Activated CD8-positive, alpha-beta memory T cell treated with anti-CD3 and anti-CD28 coated beads for 36 hours (primary cell): ENCODE measurements around the gene BCKDHB. TPM values are rescaled to one million over a fixed set of nuclear protein-coding genes. Genes with fewer than 3 reads are reported as not detected.
"Not testable (repeated sequence)": the region's sequence is repeated elsewhere in the genome, so short reads cannot be mapped to it uniquely, and the experiment has no call there.

ENCODE experiments used
- CTCF ChIA-PET: fragments of 350-600 bp; sonication (Branson Sonifier 250); formaldehyde crosslinking; loops from one replicate; lab custom pipeline; 2021; ENCODE audit warnings: antibody characterized with exemption; lab: Charles Lee
- POLR2A ChIA-PET: fragments of 350-600 bp; sonication (Branson Sonifier 250); formaldehyde crosslinking; loops from one replicate; lab custom pipeline; 2021; ENCODE audit warnings: antibody characterized with exemption; lab: Charles Lee
- total RNA-seq, 2 experiments: library from RNA; stranded (reverse); gene quantifications; one replicate each; pipeline ENCODE4 v1.2.3, GENCODE V29; 2021

Gene BCKDHB
- total RNA-seq, 2 experiments from 2014 or later: 17.8 to 19.7 TPM

DNA sequence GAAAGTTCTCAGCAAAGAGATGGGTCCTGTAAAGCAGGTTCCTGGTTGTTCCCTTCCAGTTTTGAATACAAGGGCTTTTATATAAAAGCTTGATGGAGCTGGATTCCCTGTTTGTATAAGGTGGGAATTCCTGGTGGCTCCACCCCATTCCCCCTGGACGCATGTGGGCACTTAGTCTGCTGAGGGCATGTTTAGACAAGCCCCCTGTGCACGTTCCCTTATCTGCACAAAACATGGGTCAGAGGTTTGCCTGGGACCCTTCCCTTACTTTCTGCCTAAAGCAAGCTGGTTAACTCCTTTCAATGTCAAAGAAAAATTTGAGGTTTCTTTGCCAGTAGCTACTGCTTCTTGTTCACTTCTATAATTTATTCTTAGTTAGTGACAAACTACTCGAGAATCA lies 181.1 kb downstream of the BCKDHB start:
- ChIA-PET CTCF (interaction anchor here (1.1 kb wide), 1 partner anchor 9 kb away, joined by 3 read pairs; no protein-coding TSS in a partner anchor), POLR2A (no interaction called here)

DNA sequence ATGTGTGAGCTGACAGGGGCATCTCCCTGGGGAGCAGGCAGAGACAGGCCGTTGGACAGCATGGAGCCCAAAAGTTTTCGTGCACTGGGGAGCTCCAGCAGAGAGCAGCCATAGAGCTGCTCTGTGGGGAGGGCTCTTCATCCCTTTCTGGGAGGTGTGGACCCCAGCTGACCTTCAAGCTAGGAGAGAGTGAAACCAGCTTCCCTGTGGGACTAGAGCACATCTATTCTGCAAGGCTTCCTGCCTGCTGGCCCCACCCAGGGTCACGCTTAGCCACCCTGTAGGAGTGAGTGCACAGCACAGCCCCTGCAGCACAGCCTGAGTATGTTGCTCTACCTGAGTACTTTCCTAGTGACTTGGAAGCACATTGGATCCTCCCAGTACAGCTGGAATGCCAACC lies 183.3 kb downstream of the BCKDHB start:
- ChIA-PET POLR2A (no interaction called here), CTCF (no interaction called here)

DNA sequence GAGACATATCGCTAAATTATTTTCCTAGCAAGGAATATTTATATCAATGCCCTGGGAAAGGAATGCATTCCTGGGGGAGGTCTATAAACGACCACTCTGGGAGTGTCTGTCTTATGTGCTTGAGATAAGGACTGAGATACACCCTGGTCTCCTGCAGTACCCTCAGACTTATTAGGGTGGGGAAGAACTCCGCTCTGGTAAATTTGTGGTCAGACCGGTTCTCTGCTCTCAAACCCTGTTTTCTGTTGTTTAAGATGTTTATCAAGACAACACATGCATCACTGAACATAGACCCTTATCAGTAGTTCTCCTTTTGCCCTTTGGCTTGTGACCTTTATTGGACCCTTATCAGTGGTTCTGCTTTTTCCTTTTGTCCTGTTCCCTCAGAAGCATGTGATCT lies 188.1 kb downstream of the BCKDHB start:
- POLR2A ChIA-PET: not testable (repeated sequence)

DNA sequence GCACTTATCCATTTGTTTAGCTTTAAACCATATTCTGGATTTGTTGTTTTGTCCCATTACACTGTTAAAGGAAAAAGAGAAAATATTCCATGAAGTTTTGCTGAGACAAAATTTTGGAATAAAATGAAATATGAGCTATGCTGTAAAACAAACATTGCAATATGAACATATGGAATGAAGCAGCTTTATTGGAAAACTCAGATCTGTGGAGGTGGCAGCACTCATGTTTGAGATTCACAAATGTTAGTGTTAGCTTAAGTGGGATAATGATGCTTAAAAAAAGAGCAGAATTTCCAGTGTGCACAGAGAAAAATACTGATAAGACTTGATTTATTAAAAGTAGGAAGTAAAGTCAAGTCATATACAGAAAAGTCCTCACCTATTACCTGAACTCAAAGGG lies 196.2 kb downstream of the BCKDHB start:
- ChIA-PET POLR2A (no interaction called here), CTCF (no interaction called here)

More for the DNA sequence above, 188.1 kb downstream of the BCKDHB start:
- CTCF ChIA-PET: not testable (repeated sequence)

DNA sequence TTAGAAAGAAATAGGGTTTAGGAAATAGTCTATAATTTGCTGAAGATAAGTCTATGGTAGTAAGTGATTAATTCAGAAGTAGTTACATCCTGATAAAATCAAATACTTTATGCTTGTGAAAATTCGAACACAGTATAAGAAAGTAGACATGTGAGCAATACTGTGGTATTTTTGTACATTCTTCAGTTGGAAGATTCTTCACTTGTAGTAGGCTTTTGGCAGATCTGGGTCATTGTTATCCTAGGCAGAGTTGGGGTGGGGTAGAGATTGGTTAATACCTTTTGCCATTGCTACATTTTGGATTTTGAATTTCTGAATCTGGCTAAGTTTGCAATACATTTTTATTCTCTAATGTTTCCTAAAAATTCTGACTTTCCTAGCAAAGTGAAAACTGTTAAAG lies 197.5 kb downstream of the BCKDHB start:
- CTCF ChIA-PET: no interaction called here

DNA sequence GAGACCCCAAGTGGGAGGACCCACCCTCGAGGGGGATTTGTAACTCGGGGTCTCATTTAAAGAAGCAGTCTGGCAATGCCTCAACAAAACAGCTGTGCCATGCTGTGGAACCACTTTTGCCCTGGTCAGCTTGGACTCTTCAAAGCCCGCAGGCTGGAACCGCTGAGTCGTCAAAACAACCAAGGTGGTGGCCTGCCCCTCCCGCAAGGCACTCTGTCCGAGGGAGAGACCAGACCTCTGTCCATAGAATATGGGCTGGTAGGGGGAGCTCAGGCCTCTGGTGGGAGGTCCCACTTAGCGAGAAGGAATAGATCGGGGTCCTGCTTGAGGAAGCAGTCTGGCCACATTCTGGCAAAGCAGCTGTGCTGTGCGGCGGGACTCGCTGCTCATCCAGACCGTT lies 208.1 kb downstream of the BCKDHB start:
- POLR2A ChIA-PET: no interaction called here
- CTCF ChIA-PET: no interaction called here

More for the DNA sequence above, 197.5 kb downstream of the BCKDHB start:
- POLR2A ChIA-PET: no interaction called here

DNA sequence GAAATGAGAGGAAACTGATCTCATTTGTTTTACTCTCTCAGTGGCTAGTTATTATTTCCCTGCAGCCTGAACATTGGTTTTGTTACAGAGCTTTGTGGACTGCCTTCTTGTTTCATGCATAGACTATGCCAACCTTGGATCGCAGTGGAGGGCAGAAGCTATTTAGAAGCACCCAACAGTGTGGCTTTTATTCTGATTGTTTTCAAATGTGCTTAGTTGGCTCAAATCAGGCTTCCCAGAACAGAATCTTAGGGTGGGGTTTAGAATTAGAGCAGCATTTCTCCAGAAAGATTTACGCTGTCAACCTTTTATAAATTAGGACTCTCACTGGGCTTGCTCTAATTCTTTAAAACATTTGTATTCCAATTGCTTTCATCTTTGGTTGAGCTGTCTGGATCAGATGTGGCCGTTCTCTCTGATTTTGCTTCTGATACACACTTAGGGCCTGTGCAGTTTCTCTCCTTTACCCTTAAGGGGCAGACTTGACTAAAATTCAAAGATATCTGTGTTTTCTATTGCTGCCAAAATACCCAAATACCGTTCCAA lies 210.3 kb downstream of the BCKDHB start:
- ChIA-PET POLR2A (no interaction called here), CTCF (no interaction called here)

DNA sequence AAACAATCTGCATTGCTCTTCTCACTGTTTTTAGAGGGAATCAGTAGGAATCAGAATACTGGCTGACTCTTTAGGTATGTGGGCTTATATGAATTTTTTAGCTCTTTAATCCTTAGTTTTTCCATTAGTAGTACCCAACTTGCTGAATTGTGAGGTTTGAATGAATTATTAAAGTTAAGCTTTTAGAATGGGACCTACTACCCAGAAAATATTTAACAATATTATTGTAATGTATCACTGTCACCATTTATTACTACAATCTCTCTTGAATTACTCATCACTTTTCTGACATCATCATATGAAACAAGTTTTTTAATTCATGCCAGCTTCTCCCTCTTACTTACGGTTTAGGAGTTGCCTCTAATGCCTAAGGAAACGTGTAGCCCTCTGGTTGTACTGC lies 212.7 kb downstream of the BCKDHB start:
- ChIA-PET POLR2A (no interaction called here), CTCF (no interaction called here)

DNA sequence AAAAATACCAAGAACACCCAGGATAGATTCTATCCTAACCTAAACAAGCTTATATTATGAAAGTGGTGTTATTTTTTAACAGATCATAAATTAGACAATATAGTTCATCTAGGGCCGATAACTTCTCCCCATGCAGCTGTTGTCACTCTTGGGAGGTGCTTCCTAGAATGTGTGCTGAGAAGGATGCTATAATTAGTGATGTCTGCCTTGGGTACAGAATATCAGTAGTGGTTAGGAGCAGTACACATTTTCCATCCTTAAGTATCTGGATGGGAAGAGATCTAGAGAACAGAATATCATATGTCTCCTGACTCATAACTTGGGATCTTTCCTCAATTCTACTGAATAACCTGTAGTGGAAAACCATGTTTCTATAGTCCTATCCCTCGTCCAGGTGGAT lies 214.5 kb downstream of the BCKDHB start:
- ChIA-PET CTCF (no interaction called here), POLR2A (no interaction called here)

DNA sequence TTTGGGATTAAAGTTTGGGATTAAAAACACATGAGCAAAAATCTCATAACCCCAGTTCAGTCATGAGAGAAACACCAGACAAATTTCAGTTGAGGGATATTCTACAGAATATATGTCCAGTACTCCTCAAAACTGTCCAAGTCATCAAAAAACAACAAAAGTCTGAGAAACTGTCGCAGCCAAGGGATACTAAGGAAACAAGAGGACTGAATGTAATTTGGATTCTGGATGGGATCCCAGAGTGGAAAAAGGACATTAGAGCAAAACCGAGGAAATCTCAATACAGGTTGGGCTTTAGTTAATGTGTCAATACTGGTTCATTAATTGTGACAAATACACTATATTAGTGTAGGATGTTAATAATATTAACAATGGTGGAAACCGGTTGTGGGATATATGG lies 219.3 kb downstream of the BCKDHB start:
- CTCF ChIA-PET: no interaction called here

DNA sequence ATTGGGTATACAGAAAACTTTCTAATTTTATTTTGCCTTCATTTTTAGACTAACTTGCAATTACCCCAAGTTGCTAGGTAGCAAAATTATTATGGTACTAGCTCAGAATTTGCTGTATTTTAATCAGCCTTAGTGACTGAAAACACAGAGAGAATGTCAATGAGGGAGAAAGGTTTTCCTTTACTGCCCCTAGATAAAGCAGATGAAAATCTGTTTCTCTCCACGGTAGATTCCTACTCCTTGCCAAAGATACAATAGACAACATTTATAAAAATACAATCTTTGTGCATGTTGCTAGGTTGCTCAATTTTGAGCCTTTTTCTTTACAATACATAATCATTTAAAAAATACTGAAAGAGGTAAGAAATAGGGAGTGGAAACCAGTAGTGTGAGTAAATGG lies 222.2 kb downstream of the BCKDHB start:
- ChIA-PET CTCF (no interaction called here), POLR2A (no interaction called here)

More for the DNA sequence above, 219.3 kb downstream of the BCKDHB start:
- POLR2A ChIA-PET: no interaction called here

DNA sequence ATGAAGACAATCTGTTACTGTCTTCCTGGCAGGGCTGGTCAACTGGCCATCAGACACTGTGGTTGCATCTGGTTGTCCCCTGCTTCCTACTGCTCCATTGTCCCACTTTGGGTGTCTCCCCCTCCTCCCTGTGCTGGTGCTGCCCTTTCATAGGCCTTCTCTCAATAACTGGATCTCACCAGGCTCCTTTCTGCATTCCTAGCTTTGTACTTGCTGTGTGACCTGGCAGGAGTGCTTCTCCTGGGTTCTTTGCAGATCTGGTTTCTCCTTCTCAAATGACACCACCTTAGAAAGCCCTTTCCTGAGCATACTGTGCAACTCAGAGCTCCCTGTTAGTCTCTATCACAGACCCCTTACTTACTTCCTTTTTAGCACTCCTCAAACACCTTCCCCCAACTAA lies 223.0 kb downstream of the BCKDHB start:
- POLR2A ChIA-PET: no interaction called here
- CTCF ChIA-PET: no interaction called here

DNA sequence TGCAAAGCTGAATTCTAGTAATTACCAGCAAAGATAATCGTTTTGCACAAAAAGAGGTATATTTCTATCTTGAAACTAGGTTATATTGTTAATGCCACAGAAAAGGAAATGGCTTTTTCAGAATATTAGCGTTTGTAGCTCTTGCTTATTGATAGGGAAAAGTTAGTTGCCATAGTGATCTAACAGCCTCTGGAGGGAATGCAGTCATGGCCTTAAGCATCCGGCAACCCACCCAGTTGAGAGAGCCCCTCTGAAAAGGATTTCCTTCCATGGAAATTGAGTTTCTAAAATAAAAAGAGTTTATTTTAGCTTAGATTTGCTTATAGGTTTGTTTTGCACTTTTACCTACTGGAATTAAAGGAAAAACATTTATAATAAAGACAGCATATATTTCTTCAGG lies 224.5 kb downstream of the BCKDHB start:
- POLR2A ChIA-PET: no interaction called here
- CTCF ChIA-PET: no interaction called here

DNA sequence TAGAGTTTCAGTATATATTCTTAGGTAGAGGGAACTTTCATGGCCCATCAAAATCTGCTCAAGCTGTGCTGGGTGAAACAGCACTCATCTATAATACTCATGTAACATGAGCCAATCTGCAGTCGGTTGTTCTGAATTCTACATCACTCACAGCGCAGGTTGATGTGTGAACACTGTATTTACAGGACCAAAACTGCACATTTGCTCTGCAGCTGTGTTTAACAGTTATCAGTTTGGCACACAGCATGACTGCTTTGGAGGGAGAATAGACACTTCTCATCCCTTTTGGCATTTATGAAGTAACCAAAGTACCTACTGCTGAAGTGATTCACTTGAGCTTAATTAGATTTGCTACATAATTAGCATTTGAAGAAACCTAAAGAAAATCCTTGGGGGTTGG lies 225.1 kb downstream of the BCKDHB start:
- CTCF ChIA-PET: no interaction called here
- POLR2A ChIA-PET: no interaction called here

DNA sequence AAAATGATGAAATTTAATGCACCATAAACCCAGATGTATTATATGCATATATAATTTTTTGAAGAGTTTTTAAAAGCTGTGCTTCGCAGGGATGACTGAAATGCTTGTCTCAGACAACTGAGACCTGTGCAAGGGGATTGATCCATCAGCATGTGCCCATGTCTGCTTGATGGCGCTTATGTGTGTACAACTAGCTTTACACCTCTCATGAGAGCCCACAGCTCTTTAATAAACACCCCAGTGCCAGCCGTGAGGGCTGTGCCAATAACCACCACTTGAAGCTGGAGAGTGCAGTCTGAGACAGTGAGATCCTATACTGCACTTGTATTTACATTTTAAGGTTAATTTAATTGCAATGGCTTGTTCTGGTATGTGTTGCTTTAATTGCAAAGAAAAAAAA lies 225.5 kb downstream of the BCKDHB start:
- POLR2A ChIA-PET: no interaction called here
- CTCF ChIA-PET: no interaction called here

DNA sequence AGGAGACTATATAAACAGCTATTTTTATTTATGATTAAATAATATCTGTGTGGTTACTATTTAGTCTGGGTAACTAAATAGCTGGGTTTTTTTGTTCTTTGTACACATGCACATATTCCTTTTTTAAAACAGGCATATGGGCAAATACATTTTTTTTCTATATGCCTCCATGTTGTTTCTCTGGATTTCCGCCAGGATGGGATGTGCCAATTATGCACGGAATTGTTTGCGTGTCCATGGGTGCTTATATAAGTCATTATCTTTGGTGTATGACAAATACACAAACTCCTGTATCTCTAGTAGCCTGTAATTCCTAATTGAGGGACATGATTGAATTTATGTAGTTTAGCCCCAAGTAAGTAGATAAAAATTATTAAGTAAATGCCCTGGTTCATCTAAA lies 226.9 kb downstream of the BCKDHB start:
- ChIA-PET POLR2A (no interaction called here), CTCF (no interaction called here)

DNA sequence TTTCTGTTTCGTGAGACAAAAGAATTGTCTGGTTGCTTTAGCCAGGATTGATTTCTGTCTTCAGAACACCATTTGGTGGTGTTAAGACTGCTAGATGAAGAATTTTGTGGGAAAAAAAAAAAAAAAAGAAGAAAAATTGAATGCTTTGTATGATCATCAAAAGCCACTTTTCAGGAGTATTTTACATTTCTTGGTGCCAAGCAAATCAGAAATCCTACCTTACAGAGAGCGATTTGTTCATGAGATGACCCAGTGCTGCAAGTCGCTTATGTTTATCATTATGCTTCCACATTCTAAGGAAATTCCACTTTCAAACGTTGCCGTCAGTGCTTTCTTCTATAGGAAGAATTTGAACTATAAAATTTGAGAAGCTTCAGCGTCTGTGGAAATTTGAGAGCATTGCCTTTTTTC lies 228.7 kb downstream of the BCKDHB start:
- CTCF ChIA-PET: no interaction called here

DNA sequence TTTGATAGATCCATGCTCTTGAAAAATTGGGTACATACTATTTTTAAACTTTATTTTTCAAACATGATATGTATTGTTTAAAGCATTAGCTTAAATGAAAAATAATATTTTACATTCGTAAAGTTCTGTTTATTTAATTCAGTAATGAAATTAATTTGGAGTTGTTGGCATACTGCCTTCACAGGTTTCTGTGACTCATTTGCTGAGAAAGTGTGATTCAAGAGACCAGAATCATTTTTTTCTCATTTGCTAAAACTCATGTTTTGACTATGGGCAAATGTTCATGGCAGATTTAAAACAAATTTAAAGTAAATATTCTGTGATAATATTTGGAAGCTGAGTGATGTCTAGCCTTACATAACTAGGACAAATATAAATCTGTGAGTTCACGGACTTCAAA lies 230.4 kb downstream of the BCKDHB start:
- ChIA-PET CTCF (interaction anchor here (0.8 kb wide), 1 partner anchor 1417 kb away, joined by 3 read pairs; no protein-coding TSS in a partner anchor), POLR2A (no interaction called here)

More for the DNA sequence above, 228.7 kb downstream of the BCKDHB start:
- POLR2A ChIA-PET: no interaction called here

DNA sequence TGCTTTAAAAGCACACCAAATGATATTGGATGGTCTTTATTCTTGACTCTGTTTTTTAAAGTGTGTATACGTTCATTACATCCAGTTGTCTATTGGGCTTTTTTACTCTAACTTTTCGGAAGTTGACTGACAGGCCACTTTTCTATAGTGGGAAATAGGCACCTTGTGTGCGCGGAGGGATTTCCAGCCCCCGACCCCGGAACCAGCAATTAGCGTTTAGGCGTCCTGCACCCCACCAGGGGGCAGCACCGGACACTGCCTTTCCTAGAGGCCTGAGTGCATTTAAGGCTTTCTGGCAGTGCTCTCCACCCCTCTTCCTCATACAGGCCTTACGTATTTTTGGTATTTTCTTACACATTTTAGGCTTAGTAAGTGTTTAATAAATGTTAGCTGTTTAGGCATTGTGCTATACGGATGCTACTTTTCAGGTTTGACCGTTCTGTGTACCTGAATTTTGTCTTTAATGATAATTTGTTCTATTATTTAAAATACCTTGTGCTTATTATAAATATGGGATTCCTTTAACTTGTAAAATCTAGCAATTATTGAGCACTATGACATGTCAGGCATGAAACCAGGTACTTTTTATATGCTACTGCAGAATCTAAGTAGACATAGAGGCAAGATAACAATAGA lies 231.8 kb downstream of the BCKDHB start:
- ChIA-PET CTCF (no interaction called here), POLR2A (no interaction called here)

DNA sequence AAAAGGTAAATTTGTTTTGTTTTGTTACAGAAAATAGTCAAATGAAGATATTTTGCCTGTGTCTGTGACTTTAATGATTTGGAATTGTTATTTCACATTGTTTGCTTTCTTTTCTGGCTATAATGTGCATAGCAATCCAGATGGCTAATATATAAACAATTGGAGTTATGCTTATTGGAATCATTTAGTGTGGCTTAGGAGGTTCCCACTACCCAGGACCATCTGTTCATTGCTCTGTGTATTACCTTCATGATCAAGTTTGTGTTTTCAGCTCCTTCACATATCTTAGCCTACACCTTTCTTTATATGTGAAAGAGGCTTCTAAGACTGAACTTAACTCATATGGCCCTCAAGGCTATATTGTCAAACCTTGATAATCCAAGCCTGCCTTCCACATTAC lies 232.9 kb downstream of the BCKDHB start:
- ChIA-PET POLR2A (no interaction called here), CTCF (no interaction called here)

DNA sequence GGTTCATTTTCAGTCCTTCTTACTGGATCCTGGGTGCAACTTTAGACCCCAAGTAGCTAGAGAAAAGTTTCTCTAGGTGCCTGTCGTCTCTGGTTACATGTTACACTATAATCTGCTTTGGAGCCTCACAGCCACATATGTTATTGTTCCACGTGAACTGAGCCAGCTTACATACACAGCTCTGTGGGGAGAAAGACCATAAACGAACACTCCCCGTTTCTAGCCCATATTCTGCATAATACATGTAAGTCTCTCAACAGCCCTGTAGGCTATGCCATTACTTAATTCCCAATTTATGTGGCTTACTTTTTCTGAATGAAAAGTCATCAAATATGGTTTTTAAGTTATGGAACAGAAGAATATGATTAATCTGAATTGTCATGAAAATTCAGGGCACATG lies 233.8 kb downstream of the BCKDHB start:
- ChIA-PET POLR2A (no interaction called here), CTCF (no interaction called here)

DNA sequence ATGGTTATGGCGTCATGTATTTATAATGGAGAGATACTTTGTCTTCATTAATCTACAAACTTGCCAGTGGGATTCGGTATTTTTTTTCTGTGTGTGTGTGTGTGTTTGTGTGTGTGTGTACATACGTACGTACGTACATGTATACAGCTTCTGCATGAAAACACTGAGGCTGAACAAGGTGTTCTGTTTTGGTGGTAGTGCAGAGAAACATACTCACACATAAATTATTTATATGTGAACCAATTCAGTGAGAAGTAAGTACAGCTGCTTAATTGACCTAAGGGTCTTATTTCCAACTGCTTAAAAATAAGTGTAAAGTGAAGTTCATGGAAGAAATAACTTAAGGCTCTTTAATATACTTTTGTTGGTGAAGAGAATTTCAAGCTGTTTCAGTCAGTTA lies 234.2 kb downstream of the BCKDHB start:
- CTCF ChIA-PET: no interaction called here

More for the DNA sequence above, 234.2 kb downstream of the BCKDHB start:
- POLR2A ChIA-PET: no interaction called here
